ENCODE measurements around the gene KIAA1586. TPM values are rescaled to one million over a fixed set of nuclear protein-coding genes. Genes with fewer than 3 reads are reported as not detected.

The KIAA1586 gene
- total RNA-seq, 1 donor = 26.2 TPM

DNA sequence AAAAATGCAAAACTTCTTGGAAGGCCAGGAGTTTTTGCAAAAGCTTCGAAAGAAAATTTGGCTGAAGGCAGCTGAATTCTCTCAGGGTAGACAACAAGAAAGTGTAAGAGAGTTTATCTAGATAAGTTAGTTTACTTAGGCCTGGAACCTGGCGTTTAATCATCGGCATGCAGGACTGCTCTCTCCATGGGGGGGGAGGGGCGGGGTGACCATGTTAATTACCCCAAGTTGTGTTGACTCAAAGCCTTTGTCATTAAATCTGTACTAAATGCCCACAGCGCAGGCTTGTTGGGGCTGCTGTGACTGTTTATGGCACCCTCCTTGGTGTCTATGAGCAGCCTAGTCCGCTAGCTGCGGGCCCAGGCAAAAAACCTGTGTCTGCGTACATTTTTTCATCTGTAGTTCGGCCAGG, 23.4 kb downstream of the KIAA1586 start:
- DNase-seq (ENCODE audit: low read depth) = peak; percentile 52
- TF ChIP-seq, protein P1, sequence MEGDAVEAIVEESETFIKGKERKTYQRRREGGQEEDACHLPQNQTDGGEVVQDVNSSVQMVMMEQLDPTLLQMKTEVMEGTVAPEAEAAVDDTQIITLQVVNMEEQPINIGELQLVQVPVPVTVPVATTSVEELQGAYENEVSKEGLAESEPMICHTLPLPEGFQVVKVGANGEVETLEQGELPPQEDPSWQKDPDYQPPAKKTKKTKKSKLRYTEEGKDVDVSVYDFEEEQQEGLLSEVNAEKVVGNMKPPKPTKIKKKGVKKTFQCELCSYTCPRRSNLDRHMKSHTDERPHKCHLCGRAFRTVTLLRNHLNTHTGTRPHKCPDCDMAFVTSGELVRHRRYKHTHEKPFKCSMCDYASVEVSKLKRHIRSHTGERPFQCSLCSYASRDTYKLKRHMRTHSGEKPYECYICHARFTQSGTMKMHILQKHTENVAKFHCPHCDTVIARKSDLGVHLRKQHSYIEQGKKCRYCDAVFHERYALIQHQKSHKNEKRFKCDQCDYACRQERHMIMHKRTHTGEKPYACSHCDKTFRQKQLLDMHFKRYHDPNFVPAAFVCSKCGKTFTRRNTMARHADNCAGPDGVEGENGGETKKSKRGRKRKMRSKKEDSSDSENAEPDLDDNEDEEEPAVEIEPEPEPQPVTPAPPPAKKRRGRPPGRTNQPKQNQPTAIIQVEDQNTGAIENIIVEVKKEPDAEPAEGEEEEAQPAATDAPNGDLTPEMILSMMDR (IDR thresholded peaks at IDR 0.05; ENCODE audit: insufficient read depth, low read length) = no peak
- no peak overlapping the region for H3K4me3 ChIP-seq (ENCODE audit: low read depth, low read length)

DNA sequence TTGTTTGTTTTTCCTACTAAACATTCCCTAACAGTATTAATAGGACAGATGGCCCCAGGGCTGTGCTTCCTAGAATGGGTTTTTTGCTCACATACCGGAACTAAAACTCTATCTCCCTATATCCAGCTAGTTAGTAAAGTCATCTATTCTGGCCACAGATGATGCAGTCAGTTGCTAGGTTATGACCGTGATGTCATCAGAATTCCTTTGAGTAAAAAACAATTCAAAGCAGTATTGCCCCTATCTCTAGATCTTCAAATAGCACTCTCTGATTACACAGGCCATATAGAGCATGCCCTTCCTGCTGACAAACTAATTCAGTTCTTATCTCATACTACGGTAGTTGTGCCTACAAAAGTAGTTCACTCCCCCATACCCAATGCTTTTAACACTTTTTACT, 25.6 kb downstream of the KIAA1586 start:
- H3K4me3 ChIP-seq (ENCODE audit: low read depth, low read length) = no peak overlapping the region
- DNase-seq (ENCODE audit: low read depth) = no peak
- TF ChIP-seq, protein P1 (IDR thresholded peaks at IDR 0.05; ENCODE audit: insufficient read depth, low read length) = no peak

- TF ChIP-seq, protein P1 (IDR thresholded peaks at IDR 0.05; ENCODE audit: insufficient read depth, low read length) = no peak
- DNase-seq (ENCODE audit: low read depth) = no peak
- H3K4me3 ChIP-seq (ENCODE audit: low read depth, low read length) = no peak overlapping the region
Measured at GRCh38 chr6:57074383-57074782, 27.9 kb downstream of the KIAA1586 start.

DNA sequence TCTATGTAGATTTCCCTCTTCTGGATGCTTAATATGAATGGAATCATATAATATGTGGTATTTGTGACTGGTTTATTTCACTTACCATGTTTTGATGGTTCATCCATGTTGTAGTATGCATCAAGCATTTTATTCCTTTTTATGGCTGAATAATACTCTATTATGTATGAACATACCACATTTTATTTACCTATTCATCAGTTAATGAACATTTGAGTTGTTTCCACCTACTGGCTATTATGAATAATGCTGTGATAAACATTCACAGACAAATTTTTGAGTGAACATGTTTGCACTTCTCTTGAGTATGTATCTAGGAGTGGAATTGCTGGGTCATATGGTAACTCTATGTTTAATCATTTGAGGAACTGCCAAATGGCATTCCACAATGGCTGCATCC, 28.6 kb downstream of the KIAA1586 start:
- TF ChIP-seq, protein P1 (IDR thresholded peaks at IDR 0.05; ENCODE audit: insufficient read depth, low read length) = no peak
- no peak overlapping the region for H3K4me3 ChIP-seq (ENCODE audit: low read depth, low read length)
- no peak for DNase-seq (ENCODE audit: low read depth)

GRCh38 chr6:57078531-57079207, 32.2 kb downstream of the KIAA1586 start:
- H3K4me3 ChIP-seq (ENCODE audit: low read depth, low read length) = no peak overlapping the region
- TF ChIP-seq, protein P1 (IDR thresholded peaks at IDR 0.05; ENCODE audit: insufficient read depth, low read length) = no peak
- DNase-seq (ENCODE audit: low read depth) = no peak

DNA sequence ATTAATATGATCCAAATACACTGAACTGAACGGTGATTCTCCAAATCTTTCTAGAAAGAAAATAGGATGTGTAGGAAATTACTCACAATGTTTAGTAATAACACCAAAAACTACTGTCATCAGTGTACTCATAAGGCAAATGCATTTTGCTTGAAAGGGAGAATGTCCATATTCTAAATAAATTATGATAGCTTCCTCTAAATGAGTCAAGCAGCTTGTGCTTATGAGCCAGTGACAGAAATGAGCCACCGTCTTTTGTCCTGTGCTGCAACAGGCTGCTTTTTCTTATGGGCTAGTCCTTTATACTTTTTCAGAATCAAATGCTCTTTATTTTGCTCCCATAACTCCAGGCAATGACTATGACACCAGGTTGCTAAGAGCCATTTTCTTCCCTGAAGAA, 39.0 kb downstream of the KIAA1586 start:
- H3K4me3 ChIP-seq (ENCODE audit: low read depth, low read length) = no peak overlapping the region
- TF ChIP-seq, protein P1 (IDR thresholded peaks at IDR 0.05; ENCODE audit: insufficient read depth, low read length) = no peak
- DNase-seq (ENCODE audit: low read depth) = no peak

- TF ChIP-seq, protein P1 (IDR thresholded peaks at IDR 0.05; ENCODE audit: insufficient read depth, low read length) = no peak
- DNase-seq (ENCODE audit: low read depth) = no peak
- no peak overlapping the region for H3K4me3 ChIP-seq (ENCODE audit: low read depth, low read length)
Measured at GRCh38 chr6:57086843-57087242, 40.4 kb downstream of the KIAA1586 start.
